WTC11 (cell line): Measurements from ENCODE around the gene ENC1. TPM values are rescaled to one million over a fixed set of nuclear protein-coding genes. Genes with fewer than 3 reads are reported as not detected.

Experiments used
- ATAC-seq: fragments of 200-7000 bp; cut with Tn5 transposase; 2 replicates; pipeline ENCODE4 v1.10.0; 2021; ENCODE audit warnings: mild to moderate bottlenecking, moderate library complexity
- CTCF ChIA-PET: fragments of 300-600 bp; sonication (Branson Sonifier 250); formaldehyde crosslinking; loops from one replicate; lab custom pipeline; 2021; ENCODE audit warnings: antibody characterized with exemption; lab: Charles Lee
- POLR2A ChIA-PET: fragments of 350-600 bp; sonication (Branson Sonifier 250); formaldehyde crosslinking; loops from one replicate; lab custom pipeline; 2021; ENCODE audit warnings: antibody characterized with exemption; lab: Charles Lee
- DNase-seq: peaks from one replicate; pipeline ENCODE4 v3.0.0; 2021; ENCODE audit warnings: low spot score
- H3K27ac Mint-ChIP-seq: 2 replicates; pipeline ENCODE4 v1.8.0; 2021; ENCODE audit warnings: mixed read lengths
- H3K27me3 Mint-ChIP-seq: 2 replicates; pipeline ENCODE4 v1.8.0; 2021; ENCODE audit warnings: low read depth, mild to moderate bottlenecking, moderate library complexity, mixed read lengths
- H3K36me3 Mint-ChIP-seq: 2 replicates; pipeline ENCODE4 v1.8.0; 2021; ENCODE audit warnings: mixed read lengths
- H3K4me1 Mint-ChIP-seq: 2 replicates; pipeline ENCODE4 v1.8.0; 2022; ENCODE audit warnings: mixed read lengths
- H3K4me3 Mint-ChIP-seq: 2 replicates; pipeline ENCODE4 v1.8.0; 2021; ENCODE audit warnings: mild to moderate bottlenecking, moderate library complexity, mixed read lengths
- H3K9me3 Mint-ChIP-seq: 2 replicates; pipeline ENCODE4 v1.8.0; 2021; ENCODE audit warnings: mixed read lengths
- ATF1 ChIP-seq: sonication (generic); formaldehyde crosslinking; IDR thresholded peaks from 2 replicates; pipeline ENCODE4 v1.8.1; 2023; ENCODE audit warnings: mild to moderate bottlenecking, moderate library complexity, missing genetic modification reagents
- CDX4 ChIP-seq: fragments of 250-450 bp; sonication (Bioruptor Pico); IDR thresholded peaks from 2 replicates; pipeline ENCODE4 v1.9.0; 2021; ENCODE audit warnings: moderate library complexity, mild to moderate bottlenecking, inconsistent platforms, borderline replicate concordance
- CTCF ChIP-seq: fragments of 200-600 bp; IDR thresholded peaks from 2 replicates; pipeline ENCODE4 v1.8.0; 2022; ENCODE audit warnings: antibody characterized with exemption
- E2F5 ChIP-seq: sonication (generic); formaldehyde crosslinking; IDR thresholded peaks from 2 replicates; pipeline ENCODE4 v1.8.1; 2022; ENCODE audit warnings: mild to moderate bottlenecking, moderate library complexity, missing genetic modification reagents
- ERG ChIP-seq: fragments of 250-450 bp; sonication (Bioruptor Pico); IDR thresholded peaks from 2 replicates; pipeline ENCODE4 v1.8.0; 2021; ENCODE audit warnings: mild to moderate bottlenecking
- FOXK1 ChIP-seq: sonication (generic); formaldehyde crosslinking; IDR thresholded peaks from 2 replicates; pipeline ENCODE4 v1.8.0; 2022; ENCODE audit warnings: mild to moderate bottlenecking, moderate library complexity, missing genetic modification reagents
- NR2C2 ChIP-seq: sonication (generic); formaldehyde crosslinking; IDR thresholded peaks from 2 replicates; pipeline ENCODE4 v1.8.0; 2022; ENCODE audit warnings: mild to moderate bottlenecking, missing genetic modification reagents
- OVOL2 ChIP-seq: fragments of 250-450 bp; sonication (Bioruptor Pico); IDR thresholded peaks from 2 replicates; pipeline ENCODE4 v1.9.0; 2021; ENCODE audit warnings: mild to moderate bottlenecking, borderline replicate concordance
- PRDM15 ChIP-seq: sonication (generic); formaldehyde crosslinking; IDR thresholded peaks from 2 replicates; pipeline ENCODE4 v1.8.0; 2022; ENCODE audit warnings: missing genetic modification reagents
- SP1 ChIP-seq: sonication (generic); formaldehyde crosslinking; conservative IDR thresholded peaks from 2 replicates; pipeline ENCODE4 v1.8.1; 2022; ENCODE audit warnings: missing genetic modification reagents
- TCF7 ChIP-seq: sonication (generic); formaldehyde crosslinking; IDR thresholded peaks from 2 replicates; pipeline ENCODE4 v1.8.0; 2022; ENCODE audit warnings: mild to moderate bottlenecking, low read depth, missing genetic modification reagents, moderate library complexity
- TEAD1 ChIP-seq: sonication (generic); formaldehyde crosslinking; IDR thresholded peaks from 2 replicates; pipeline ENCODE4 v1.8.0; 2022; ENCODE audit warnings: mild to moderate bottlenecking, missing genetic modification reagents
- TP53 ChIP-seq: sonication (generic); formaldehyde crosslinking; IDR thresholded peaks from 2 replicates; pipeline ENCODE4 v1.8.1; 2023; ENCODE audit warnings: mild to moderate bottlenecking, missing genetic modification reagents
- ZBTB21 ChIP-seq: sonication (generic); formaldehyde crosslinking; IDR thresholded peaks from 2 replicates; pipeline ENCODE4 v1.8.1; 2023; ENCODE audit warnings: mild to moderate bottlenecking, missing genetic modification reagents, borderline replicate concordance
- ZMAT4 ChIP-seq: fragments of 250-450 bp; sonication (Bioruptor Pico); IDR thresholded peaks from 2 replicates; pipeline ENCODE4 v1.9.0; 2021; ENCODE audit warnings: mild to moderate bottlenecking
- ZNF138 ChIP-seq: sonication (generic); formaldehyde crosslinking; conservative IDR thresholded peaks from 2 replicates; pipeline ENCODE4 v1.8.1; 2022; ENCODE audit warnings: mild to moderate bottlenecking, moderate library complexity, missing genetic modification reagents
- ZNF263 ChIP-seq: sonication (generic); formaldehyde crosslinking; IDR thresholded peaks from 2 replicates; pipeline ENCODE4 v1.8.1; 2022; ENCODE audit warnings: low read depth, mild to moderate bottlenecking, moderate library complexity, missing genetic modification reagents
- ZNF317 ChIP-seq: sonication (generic); formaldehyde crosslinking; IDR thresholded peaks from 2 replicates; pipeline ENCODE4 v1.8.1; 2023; ENCODE audit warnings: low read depth, mild to moderate bottlenecking, moderate library complexity, missing genetic modification reagents, borderline replicate concordance
- ZNF512 ChIP-seq: sonication (generic); formaldehyde crosslinking; IDR thresholded peaks from 2 replicates; pipeline ENCODE4 v1.8.1; 2022; ENCODE audit warnings: missing genetic modification reagents, borderline replicate concordance
- total RNA-seq: library from RNA; stranded (reverse); gene quantifications from 3 replicates; pipeline ENCODE4 v1.2.3, GENCODE V29; 2021

ENC1 gene
- total RNA-seq, 1 experiment from 2014 or later, result 18.3 TPM

- Mint-ChIP-seq H3K36me3 (no peaks in the 10 kb centered on the region), H3K9me3 (no peaks in the 10 kb centered on the region), H3K4me1 (peaks cover 33% of the 10 kb centered on the region), H3K4me3 (no peak overlapping the region), H3K27ac (peak overlapping the region; percentile 4; the same call in 1 of the 2 replicates), H3K27me3 (no peaks in the 10 kb centered on the region; the same call in 1 of the 2 replicates)
- no peak for ATAC-seq
- ChIA-PET CTCF (interaction anchor here (1.1 to 1.4 kb wide), 2 partner anchors 9 to 31 kb away, joined by 3 read pairs; no protein-coding TSS in a partner anchor), POLR2A (interaction anchor here (0.6 kb wide), 1 partner anchor 682 kb away, joined by 5 read pairs; no protein-coding TSS in a partner anchor)
- TF ChIP-seq ZNF512 (CRISPR knock-in tag) (no peak), ZNF263 (CRISPR knock-in tag) (no peak), TP53 (CRISPR knock-in tag) (no peak), PRDM15 (no peak), E2F5 (CRISPR knock-in tag) (no peak), NR2C2 (CRISPR knock-in tag) (no peak), FOXK1 (CRISPR knock-in tag) (no peak), ZMAT4 (no peak), ERG (CRISPR knock-in tag) (no peak), ZBTB21 (CRISPR knock-in tag) (no peak), TCF7 (CRISPR knock-in tag) (no peak), ZNF138 (CRISPR knock-in tag) (no peak), OVOL2 (no peak), ZNF317 (CRISPR knock-in tag) (no peak), CTCF (no peak), TEAD1 (CRISPR knock-in tag) (no peak), CDX4 (CRISPR knock-in tag) (no peak), ATF1 (CRISPR knock-in tag) (no peak), SP1 (CRISPR knock-in tag) (no peak)
- DNase-seq, result no peak
These were observed 45.2 kb downstream of the ENC1 start for GRCh38 chr5:74595143-74595925.
